CD1c-positive myeloid dendritic cell (primary cell): ENCODE results near the gene RUNX2.
"Not testable (repeated sequence)": the region's sequence is repeated elsewhere in the genome, so short reads cannot be mapped to it uniquely, and the experiment has no call there.

ENCODE experiments used
- DNase-seq: peaks from one replicate; pipeline ENCODE4 v3.0.0-alpha.2; 2016; ENCODE audit errors: extremely low spot score

Gene RUNX2

DNA sequence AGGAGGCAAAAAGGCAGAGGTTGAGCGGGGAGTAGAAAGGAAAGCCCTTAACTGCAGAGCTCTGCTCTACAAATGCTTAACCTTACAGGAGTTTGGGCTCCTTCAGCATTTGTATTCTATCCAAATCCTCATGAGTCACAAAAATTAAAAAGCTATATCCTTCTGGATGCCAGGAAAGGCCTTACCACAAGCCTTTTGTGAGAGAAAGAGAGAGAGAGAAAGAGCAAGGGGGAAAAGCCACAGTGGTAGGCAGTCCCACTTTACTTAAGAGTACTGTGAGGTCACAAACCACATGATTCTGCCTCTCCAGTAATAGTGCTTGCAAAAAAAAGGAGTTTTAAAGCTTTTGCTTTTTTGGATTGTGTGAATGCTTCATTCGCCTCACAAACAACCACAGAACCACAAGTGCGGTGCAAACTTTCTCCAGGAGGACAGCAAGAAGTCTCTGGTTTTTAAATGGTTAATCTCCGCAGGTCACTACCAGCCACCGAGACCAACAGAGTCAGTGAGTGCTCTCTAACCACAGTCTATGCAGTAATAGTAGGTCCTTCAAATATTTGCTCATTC, at the start of gene RUNX2:
RUNX2 (plus strand) TSS at position 375 of the 567 bp plus-strand sequence. CDS start 397 bp downstream, outside the sequence.
- no peak for DNase-seq

DNA sequence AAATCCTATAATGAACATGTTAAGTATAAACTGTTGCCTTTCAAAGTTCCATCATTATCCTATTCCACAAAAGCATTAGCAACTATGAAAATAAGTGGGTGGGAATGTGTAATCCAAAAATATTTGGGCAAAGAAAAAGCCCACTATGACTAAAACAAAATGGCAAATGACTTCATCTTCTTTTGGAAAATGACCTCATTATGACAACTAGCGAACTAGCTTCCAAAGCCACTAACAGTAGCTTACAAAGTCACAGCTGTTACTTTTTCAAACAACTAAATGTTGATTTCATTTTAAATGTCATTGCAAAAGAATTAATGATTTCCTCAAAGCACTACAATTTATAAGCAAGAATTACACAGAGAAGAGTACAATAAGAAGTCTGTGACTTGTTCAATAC, 49.8 kb upstream of the RUNX2 start:
- no peak for DNase-seq

DNA sequence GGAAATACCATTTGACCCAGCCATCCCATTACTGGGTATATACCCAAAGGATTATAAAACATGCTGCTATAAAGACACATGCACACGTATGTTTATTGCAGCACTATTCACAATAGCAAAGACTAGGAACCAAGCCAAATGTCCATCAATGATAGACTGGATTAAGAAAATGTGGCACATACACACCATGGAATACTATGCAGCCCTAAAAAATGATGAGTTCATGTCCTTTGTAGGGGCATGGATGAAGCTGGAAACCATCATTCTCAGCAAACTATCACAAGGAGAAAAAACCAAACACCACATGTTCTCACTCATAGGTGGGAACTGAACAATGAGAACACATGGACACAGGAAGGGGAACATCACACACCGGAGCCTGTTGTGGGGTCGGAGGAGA, 41.4 kb upstream of the RUNX2 start:
- not testable (repeated sequence) for DNase-seq

DNA sequence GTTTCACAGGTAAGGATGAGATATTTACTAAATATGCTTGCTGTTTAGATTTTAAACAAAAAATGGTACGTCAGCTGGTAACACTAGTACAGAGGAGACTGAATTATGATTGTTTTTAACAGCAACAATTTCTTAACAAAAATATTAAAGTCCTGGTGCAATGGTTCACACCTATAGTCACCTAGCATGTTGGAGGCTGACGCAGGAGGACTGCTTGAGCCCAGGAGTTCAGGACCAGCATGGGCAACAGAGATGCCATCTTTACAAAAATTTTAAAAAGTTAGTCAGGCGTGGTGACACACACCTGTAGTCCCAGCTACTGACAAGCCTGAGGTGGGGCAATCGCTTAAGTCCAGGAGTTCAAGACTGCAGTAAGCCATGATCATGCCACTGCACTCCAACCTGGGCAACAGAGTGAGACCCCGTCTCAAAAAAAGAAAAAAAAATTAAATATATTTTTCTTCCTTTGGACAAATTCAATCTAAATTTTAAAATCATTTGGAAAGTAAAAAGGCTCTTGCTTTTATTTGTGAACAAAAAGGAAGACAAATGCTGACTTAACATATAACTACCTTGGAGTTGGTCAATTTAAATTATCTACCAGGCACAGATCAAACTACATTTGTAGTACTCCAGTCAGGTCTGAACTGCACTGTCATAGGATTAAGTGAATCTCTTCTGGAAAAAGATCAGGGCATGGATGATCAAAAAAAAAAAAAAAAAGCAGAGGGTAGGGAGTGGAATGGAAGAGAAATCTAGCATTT, 38.2 kb upstream of the RUNX2 start:
- DNase-seq: no peak

GRCh38 chr6:45293306-45293705, 34.8 kb upstream of the RUNX2 start:
- no peak for DNase-seq

DNA sequence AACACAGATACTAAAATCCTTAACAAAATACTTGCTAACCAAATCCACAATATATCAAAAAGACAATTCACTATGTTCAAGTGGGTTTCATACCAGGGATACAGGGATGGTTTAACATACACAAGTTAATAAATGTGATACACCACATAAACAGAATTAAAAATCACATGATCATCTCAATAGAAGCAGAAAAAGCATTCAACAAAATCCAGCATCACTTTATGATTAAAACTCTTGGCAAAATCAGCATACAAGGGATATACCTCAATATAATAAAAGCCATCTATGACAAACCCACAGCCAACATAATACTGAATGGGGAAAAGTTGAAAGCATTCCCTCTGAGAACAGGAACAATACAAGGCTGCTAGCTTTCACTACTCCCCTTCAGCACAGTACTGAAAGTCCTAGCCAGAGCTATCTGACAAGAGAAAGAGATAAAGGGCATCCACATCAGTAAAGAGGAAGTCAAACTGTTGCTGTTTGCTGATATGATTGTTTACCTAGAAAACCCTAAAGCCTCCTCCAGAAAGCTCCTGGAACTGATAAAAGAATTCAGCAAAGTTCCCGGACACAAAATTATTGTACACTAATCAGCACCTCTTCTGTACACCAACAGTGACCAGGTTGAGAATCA, 33.9 kb upstream of the RUNX2 start:
- DNase-seq: not testable (repeated sequence)

GRCh38 chr6:45297320-45297719, 30.8 kb upstream of the RUNX2 start:
- no peak for DNase-seq

DNA sequence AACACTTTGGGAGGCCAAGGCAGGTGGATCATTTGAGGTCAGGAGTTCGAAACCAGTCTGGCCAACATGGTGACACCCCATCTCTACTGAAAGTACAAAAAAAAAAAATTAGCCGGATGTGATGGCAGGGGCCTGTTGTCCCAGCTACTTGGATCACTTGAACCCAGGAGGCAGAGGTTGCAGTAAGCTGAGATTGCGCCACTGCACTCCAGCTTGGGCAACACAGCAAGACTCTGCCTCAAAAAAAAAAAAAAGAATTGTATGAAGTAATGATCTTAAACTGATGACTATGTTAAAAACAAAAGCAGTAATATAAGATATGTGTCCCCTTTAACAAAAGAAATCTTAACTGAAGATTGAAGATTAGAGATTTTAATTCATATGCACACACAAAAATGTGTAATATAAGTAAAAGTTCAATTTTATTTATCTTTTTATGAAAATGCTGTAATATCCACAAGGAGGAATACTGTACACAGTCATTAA, 29.0 kb upstream of the RUNX2 start:
- no peak for DNase-seq

- no peak for DNase-seq
These were observed 27.4 kb upstream of the RUNX2 start for GRCh38 chr6:45300736-45301135.

- DNase-seq: no peak
These were observed 26.6 kb upstream of the RUNX2 start for GRCh38 chr6:45301348-45302142.

DNA sequence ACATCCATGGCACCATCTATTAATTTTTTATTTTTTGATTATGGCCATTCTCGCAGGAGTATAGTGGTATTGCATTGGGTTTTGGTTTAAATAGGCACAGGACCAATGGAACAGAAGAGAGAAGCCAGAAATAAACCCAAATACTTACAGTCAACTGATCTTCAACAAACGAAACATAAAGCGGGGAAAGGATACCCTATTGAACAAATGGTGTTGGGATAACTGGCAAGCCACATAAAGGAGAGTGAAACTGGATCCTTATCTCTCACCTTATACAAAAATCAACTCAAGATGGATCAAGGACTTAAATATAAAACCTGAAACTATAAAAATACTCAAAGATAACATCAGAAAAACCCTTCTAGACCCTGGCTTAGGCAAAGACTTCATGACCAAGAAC, 25.3 kb upstream of the RUNX2 start:
- no peak for DNase-seq

DNA sequence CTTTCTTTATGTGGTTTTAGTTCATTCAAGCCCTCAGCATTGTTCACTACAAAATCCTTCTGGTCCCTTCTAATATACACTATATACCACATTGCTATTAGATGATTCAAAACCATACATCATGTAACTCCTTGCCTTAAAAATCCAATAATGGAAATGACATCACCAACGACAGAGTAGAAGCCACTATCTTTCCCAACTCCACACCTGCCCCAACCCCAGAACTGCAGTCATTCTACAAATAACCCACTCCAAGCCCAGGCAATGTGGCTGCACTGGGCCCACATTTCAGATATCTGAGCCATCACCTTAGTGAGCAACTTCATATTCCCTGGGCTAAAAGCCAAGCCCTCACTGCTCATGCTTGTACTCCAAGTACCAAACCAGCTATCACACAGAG, 22.6 kb upstream of the RUNX2 start:
- no peak for DNase-seq

DNA sequence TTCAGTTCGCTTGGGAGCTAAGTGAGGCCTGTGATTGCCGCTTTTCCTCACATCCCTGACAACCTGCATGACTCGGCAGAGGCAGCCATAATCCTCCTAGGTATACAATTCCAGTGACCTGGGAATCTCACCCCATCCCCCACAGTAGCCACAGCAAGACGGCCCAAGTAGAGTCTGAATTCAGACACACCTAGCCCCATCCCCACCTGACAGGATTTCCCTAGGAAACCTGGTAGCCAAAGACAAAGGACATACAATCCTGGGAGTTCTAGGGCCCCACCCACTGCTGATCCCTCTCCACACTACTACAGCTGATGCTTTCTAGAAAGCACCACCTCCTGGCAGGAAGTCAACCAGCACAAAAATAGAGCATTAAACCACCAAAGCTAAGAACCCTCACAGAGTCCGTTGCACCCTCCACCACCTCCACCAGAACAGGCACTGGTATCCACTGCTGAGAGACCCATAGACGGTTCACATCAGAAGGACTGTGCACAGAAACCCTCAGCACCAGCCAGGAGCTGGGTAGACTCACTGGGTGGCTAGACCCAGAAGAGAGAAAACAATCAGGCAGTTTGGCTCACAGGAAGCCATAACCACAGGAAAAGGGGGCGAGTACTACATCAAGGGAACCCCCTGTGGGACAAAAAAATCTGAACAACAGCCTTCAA, 17.9 kb upstream of the RUNX2 start:
- DNase-seq: no peak

DNA sequence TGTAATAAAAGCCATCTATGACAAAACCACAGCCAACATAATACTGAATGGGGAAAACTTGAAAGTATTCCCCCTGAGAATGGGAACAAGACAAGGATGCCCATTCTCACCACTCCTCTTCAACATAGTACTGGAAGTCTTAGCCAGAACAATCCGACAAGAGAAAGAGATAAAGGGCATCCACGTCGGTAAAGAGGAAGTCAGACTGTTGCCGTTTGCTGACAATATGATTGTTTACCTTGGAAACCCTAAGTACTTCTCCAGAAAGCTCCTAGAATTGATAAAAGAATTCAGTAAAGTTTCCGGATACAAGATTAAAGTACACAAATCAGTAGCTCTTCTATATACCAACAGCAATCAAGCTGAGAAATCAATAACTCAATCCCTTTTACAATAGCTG, 14.0 kb upstream of the RUNX2 start:
- DNase-seq: no peak

- DNase-seq: no peak
These were observed 7.8 kb upstream of the RUNX2 start for GRCh38 chr6:45320349-45320748.

DNA sequence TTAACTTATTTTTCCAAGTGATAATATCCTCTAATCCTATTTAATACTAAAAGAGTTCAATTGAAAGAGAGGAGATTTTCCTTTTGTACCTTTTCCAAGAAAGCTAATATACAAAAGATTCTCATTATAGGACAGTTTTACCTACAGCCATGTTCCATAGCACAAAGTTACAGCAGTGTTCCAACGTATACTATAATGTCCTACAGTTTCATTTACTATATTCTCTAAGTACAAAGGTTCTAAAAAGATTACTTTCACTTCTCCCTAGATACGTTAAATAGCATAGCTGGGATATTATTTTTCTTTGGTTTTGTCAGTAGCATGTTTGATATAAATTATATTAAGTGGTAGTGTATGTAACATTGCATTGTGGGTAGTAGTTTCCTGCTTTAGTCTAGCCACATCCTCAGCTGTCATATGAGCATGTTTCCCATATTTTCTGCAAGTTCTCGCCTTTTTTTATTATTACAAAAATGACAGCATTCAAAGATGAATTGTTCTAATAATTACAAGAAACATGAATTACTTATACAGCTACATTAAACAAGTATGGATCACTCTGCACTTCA, 4.4 kb upstream of the RUNX2 start:
- DNase-seq: no peak

GRCh38 chr6:45326698-45327417, 1.3 kb upstream of the RUNX2 start:
- DNase-seq: no peak

DNA sequence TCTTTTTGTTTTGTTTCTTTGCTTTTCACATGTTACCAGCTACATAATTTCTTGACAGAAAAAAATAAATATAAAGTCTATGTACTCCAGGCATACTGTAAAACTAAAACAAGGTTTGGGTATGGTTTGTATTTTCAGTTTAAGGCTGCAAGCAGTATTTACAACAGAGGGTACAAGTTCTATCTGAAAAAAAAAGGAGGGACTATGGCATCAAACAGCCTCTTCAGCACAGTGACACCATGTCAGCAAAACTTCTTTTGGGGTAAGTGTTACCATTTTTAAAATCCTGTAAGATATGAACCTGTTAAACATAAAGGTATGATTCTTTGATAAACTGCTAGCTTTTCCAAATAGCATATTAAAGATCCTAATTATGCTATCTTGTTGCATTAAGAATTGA, 393 bp downstream of the RUNX2 start:
- no peak for DNase-seq

GRCh38 chr6:45344900-45345299, 16.8 kb downstream of the RUNX2 start:
- DNase-seq: no peak

GRCh38 chr6:45350186-45350710, 22.1 kb downstream of the RUNX2 start:
- no peak for DNase-seq
